CD4-positive, alpha-beta memory T cell (primary cell): ENCODE data around the gene ZNF382. TPM values are rescaled to one million over a fixed set of nuclear protein-coding genes. Genes with fewer than 3 reads are reported as not detected.
A peak's percentile ranks its signal among the peaks of the same experiment; 100 is the strongest.

ENCODE experiments used
- CTCF ChIA-PET: fragments of 350-600 bp; sonication (Branson Sonifier 250); formaldehyde crosslinking; loops from one replicate; lab custom pipeline; 2021; ENCODE audit warnings: inconsistent platforms; ENCODE audit not compliant: partially characterized antibody; lab: Charles Lee
- POLR2A ChIA-PET: fragments of 350-600 bp; sonication (Branson Sonifier 250); formaldehyde crosslinking; loops from one replicate; lab custom pipeline; 2021; ENCODE audit not compliant: partially characterized antibody; lab: Charles Lee
- DNase-seq, 5 donors: peaks; one replicate each; pipeline versions ENCODE4 v3.0.0 to v3.0.0-alpha.2; 2020 to 2022; ENCODE audit warnings: mixed read lengths in 1 of 5
- H3K27ac ChIP-seq: one replicate; pipeline ENCODE4 v1.7.0; 2013; ENCODE audit warnings: low read depth, low read length
- H3K27me3 ChIP-seq: 2 replicates; pipeline ENCODE4 v1.7.0; 2013; ENCODE audit warnings: mild to moderate bottlenecking, low read length, moderate library complexity; ENCODE audit not compliant: insufficient read depth
- H3K36me3 ChIP-seq: 2 replicates; pipeline ENCODE4 v1.7.0; 2013; ENCODE audit warnings: mild to moderate bottlenecking, low read length, moderate library complexity; ENCODE audit not compliant: insufficient read depth
- H3K4me1 ChIP-seq: 2 replicates; pipeline ENCODE4 v1.7.0; 2013; ENCODE audit warnings: mild to moderate bottlenecking, low read length, moderate library complexity; ENCODE audit not compliant: insufficient read depth
- H3K4me3 ChIP-seq, 2 donors: one replicate each; pipeline ENCODE4 v1.7.0; 2013; ENCODE audit warnings: low read length in 2 of 2, mild to moderate bottlenecking in 1 of 2
- H3K9me3 ChIP-seq, 2 donors: one replicate each; pipeline ENCODE4 v1.7.0; 2013; ENCODE audit warnings: low read length in 2 of 2, control low read depth in 1 of 2; ENCODE audit not compliant: control insufficient read depth in 1 of 2
- H3K27ac Mint-ChIP-seq, 7 donors: one replicate each; pipeline ENCODE4 v1.8.0; 2020 to 2021; ENCODE audit warnings: mixed read lengths in 7 of 7, mild to moderate bottlenecking in 6 of 7, inconsistent platforms in 3 of 7, moderate library complexity in 3 of 7
- H3K27me3 Mint-ChIP-seq, 2 donors: one replicate each; pipeline ENCODE4 v1.8.0; 2020 to 2021; ENCODE audit warnings: mixed read lengths in 2 of 2
- H3K36me3 Mint-ChIP-seq, 2 donors: one replicate each; pipeline ENCODE4 v1.8.0; 2020 to 2021; ENCODE audit warnings: mixed read lengths in 2 of 2, inconsistent platforms in 1 of 2, mild to moderate bottlenecking in 1 of 2
- H3K4me1 Mint-ChIP-seq, 4 donors: one replicate each; pipeline ENCODE4 v1.8.0; 2020 to 2021; ENCODE audit warnings: mixed read lengths in 4 of 4, mild to moderate bottlenecking in 1 of 4
- H3K4me3 Mint-ChIP-seq, 8 donors: one replicate each; pipeline ENCODE4 v1.8.0; 2020 to 2021; ENCODE audit warnings: mixed read lengths in 8 of 8, mild to moderate bottlenecking in 7 of 8, moderate library complexity in 6 of 8, inconsistent platforms in 3 of 8
- H3K9me3 Mint-ChIP-seq, 8 donors: one replicate each; pipeline ENCODE4 v1.8.0; 2020 to 2021; ENCODE audit warnings: mixed read lengths in 8 of 8, mild to moderate bottlenecking in 5 of 8, inconsistent platforms in 3 of 8, moderate library complexity in 1 of 8
- intact Hi-C: fragments of 100-400 bp; cut with micrococcal nuclease; formaldehyde crosslinking; loops from one replicate; pipeline ENCODE4 v1.15.1; 2023
- polyA plus RNA-seq, 2 donors: library from polyadenylated mRNA; unstranded; fragments of 300-500 nt; fragmentation: Illumina TruSeq; gene quantifications; one replicate each; pipeline ENCODE4 v1.2.3, GENCODE V29; 2021
- total RNA-seq, 2 experiments: library from RNA; stranded (reverse); gene quantifications; one replicate each; pipeline ENCODE4 v1.2.3, GENCODE V29; 2021

ZNF382 gene
- total and polyA plus RNA-seq, 4 experiments from 2014 or later = 3.1 to 21.9 (median 16.4) TPM

DNA sequence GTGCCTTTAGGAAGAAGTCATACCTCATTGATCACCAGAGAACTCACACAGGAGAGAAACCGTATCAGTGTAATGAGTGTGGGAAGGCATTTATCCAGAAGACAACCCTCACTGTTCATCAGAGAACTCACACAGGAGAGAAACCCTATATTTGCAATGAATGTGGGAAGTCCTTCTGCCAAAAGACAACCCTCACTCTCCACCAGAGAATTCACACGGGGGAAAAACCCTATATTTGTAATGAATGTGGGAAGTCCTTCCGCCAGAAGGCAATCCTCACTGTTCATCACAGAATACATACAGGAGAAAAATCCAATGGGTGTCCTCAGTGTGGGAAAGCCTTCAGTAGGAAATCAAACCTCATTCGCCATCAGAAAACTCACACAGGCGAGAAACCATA, 21.9 kb downstream of the ZNF382 start:
- Mint-ChIP-seq H3K36me3 (peaks cover 46 to 59% of the 10 kb centered on the region in 2 donors), H3K27me3 (no peaks in the 10 kb centered on the region), H3K27ac (no peak overlapping the region), H3K4me1 (no peaks in the 10 kb centered on the region), H3K9me3 (peaks cover 3 to 97% (median 88%) of the 10 kb centered on the region in 8 donors), H3K4me3 (no peak overlapping the region)
- H3K4me1 ChIP-seq = no peaks in the 10 kb centered on the region
- ChIA-PET POLR2A (no interaction called here), CTCF (no interaction called here)
- no peak for DNase-seq
- no peaks in the 10 kb centered on the region for H3K27me3 ChIP-seq
- no peak overlapping the region for H3K4me3 ChIP-seq
- no peak overlapping the region for H3K27ac ChIP-seq
- H3K9me3 ChIP-seq = peaks cover 0 to 61% of the 10 kb centered on the region in 2 donors
- intact Hi-C loops = no loop called here
- no peaks in the 10 kb centered on the region for H3K36me3 ChIP-seq

DNA sequence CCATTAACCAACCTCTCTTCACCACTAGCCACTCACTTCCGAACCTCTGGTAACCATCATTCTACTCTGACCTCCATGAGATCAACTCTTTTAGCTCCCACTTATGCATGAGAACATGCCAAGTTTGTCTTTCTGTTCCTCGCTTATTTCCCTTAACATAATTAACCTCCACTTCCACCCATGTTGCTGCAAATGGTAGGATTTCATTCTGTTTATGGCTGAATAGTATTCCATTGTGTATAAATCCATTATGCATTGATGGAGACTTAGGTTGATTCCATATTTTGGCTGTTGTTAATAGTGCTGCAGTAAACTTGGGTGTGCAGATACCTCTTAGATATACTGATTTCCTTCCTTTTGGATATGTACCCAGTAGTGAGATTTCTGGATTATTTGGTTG, 30.2 kb downstream of the ZNF382 start:
- ChIA-PET CTCF (no interaction called here), POLR2A (no interaction called here)
- Mint-ChIP-seq H3K4me1 (no peaks in the 10 kb centered on the region), H3K27me3 (no peaks in the 10 kb centered on the region), H3K9me3 (peaks cover 5 to 99% (median 91%) of the 10 kb centered on the region in 8 donors), H3K4me3 (peak overlapping the region in 2 of 8 donors; percentile 2 to 10), H3K27ac (no peak overlapping the region), H3K36me3 (peaks cover 44 to 51% of the 10 kb centered on the region in 2 donors)
- H3K36me3 ChIP-seq = peaks cover 6% of the 10 kb centered on the region
- intact Hi-C loops = no loop called here
- H3K9me3 ChIP-seq = peaks cover 7 to 80% of the 10 kb centered on the region in 2 donors
- DNase-seq = no peak
- peak overlapping the region in 1 of 2 donors; percentile 14 for H3K4me3 ChIP-seq
- no peaks in the 10 kb centered on the region for H3K4me1 ChIP-seq
- H3K27me3 ChIP-seq = no peaks in the 10 kb centered on the region
- no peak overlapping the region for H3K27ac ChIP-seq

DNA sequence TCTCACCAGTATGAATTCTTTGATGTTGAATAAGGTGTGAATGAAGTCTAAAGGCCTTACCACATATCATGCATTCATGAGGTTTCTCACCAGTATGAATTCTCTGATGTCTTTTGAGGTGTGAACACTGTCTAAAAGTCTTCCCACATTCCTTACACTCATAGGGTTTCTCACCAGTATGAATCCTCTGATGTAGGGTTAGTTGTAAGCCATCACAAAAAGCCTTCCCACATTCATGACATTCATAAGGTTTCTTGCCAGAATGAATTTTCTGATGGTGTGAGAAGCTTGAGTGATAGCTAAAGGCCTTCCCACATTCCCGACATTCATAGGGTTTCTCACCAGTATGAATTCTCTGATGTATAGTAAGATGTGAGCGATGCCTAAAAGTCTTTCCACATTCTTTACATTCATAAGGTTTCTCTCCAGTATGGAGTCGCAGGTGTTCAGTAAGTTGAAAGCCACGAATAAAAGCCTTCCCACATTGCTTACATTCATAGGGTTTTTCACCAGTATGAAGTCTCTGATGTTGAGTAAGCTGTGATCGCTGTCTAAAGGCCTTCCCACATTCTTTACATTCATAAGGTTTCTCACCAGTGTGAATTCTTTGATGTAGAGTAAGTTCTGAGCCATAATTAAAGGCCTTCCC, 33.9 kb downstream of the ZNF382 start:
- Mint-ChIP-seq H3K27ac (no peak overlapping the region), H3K27me3 (no peaks in the 10 kb centered on the region), H3K36me3 (peaks cover 59 to 60% of the 10 kb centered on the region in 2 donors), H3K4me1 (no peaks in the 10 kb centered on the region), H3K9me3 (peaks cover 5 to 98% (median 86%) of the 10 kb centered on the region in 8 donors), H3K4me3 (no peak overlapping the region)
- Histone ChIP-seq H3K27me3 (no peaks in the 10 kb centered on the region), H3K4me1 (no peaks in the 10 kb centered on the region), H3K4me3 (no peak overlapping the region), H3K27ac (no peak overlapping the region), H3K36me3 (peaks cover 6% of the 10 kb centered on the region), H3K9me3 (peaks cover 13 to 70% of the 10 kb centered on the region in 2 donors)
- ChIA-PET POLR2A (no interaction called here), CTCF (no interaction called here)
- no peak for DNase-seq
- intact Hi-C loops = no loop called here

DNA sequence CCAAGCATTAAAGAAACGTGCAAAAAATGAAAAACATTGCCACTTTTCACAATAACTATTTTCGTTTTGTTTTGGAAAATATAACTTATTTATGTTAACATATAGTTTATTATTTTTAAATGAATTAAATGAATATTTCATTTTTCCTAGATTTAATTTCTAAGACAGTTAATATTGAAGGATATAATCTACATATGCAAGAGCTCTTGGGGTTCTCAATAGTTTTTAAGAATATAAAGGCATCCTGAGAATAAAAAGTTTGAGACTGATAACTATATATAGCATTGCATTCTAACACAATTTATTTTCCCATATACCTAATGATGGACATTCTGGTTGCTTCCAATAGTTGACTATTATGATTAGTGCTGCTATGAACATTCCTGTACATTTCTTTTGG, 41.6 kb downstream of the ZNF382 start:
- Mint-ChIP-seq H3K27me3 (no peaks in the 10 kb centered on the region), H3K4me1 (no peaks in the 10 kb centered on the region), H3K4me3 (no peak overlapping the region), H3K9me3 (peaks cover 4 to 83% (median 63%) of the 10 kb centered on the region in 8 donors), H3K36me3 (peaks cover 51 to 60% of the 10 kb centered on the region in 2 donors), H3K27ac (no peak overlapping the region)
- Histone ChIP-seq H3K4me1 (no peaks in the 10 kb centered on the region), H3K4me3 (no peak overlapping the region), H3K27ac (no peak overlapping the region), H3K27me3 (no peaks in the 10 kb centered on the region), H3K36me3 (peaks cover 9% of the 10 kb centered on the region), H3K9me3 (peaks cover 6 to 37% of the 10 kb centered on the region in 2 donors)
- ChIA-PET CTCF (no interaction called here), POLR2A (no interaction called here)
- intact Hi-C loops = no loop called here
- DNase-seq = no peak

DNA sequence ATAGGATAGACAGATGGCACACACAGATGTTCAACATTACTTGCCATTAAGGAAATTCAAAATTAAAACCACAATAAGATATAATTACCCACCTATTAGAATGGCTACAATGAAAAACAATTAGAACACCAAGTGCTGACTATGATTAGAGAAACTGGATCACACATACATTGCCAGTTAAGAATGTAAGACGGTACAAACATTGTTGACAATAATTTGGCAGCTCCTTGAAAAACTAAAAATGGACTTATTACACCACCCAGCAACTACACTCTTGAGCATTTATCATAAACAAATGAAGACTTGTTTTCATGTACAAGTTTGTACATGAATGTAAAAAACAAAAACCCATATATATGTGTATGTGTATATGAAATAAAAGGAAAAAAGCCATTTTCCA, 47.8 kb downstream of the ZNF382 start:
- H3K4me3 Mint-ChIP-seq = no peak overlapping the region
- no peak overlapping the region for H3K27ac ChIP-seq
- peaks cover 63 to 75% of the 10 kb centered on the region in 2 donors for H3K36me3 Mint-ChIP-seq
- H3K27me3 ChIP-seq = no peaks in the 10 kb centered on the region
- POLR2A ChIA-PET = no interaction called here
- H3K9me3 Mint-ChIP-seq = peaks cover 6 to 78% (median 61%) of the 10 kb centered on the region in 8 donors
- no peaks in the 10 kb centered on the region for H3K4me1 Mint-ChIP-seq
- H3K27ac Mint-ChIP-seq = peak overlapping the region in 1 of 7 donors; percentile 42
- no peak overlapping the region for H3K4me3 ChIP-seq
- H3K4me1 ChIP-seq = no peaks in the 10 kb centered on the region
- H3K36me3 ChIP-seq = peaks cover 32% of the 10 kb centered on the region
- intact Hi-C loops = no loop called here
- no peak for DNase-seq
- CTCF ChIA-PET = no interaction called here
- peaks cover 0 to 17% of the 10 kb centered on the region in 2 donors for H3K9me3 ChIP-seq
- H3K27me3 Mint-ChIP-seq = no peaks in the 10 kb centered on the region

DNA sequence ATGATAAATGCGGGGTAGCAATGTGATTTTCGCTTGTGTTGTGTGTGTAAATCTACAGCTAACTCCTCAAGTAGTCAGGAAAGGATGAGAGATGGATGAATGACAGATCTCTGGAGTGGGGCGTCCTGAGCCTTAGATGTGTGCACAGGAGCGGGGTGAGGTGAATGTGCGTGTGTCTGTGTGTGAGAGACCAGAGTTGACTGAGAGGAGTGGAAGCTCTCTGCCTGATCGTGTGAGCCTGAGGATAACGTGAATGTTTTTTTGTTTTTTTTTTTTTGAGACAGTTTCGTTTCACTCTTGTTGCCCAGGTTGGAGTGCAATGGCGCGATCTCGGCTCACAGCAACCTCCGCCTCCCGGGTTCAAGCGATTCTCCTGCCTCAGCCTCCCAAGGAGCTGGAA, 60.7 kb downstream of the ZNF382 start:
- H3K27me3 ChIP-seq = no peaks in the 10 kb centered on the region
- DNase-seq = no peak
- peak overlapping the region in 6 of 7 donors; percentile 5 to 99 (median 94) for H3K27ac Mint-ChIP-seq
- POLR2A ChIA-PET = interaction anchor here (0.7 to 1.9 kb wide), 10 partner anchors 21 to 801 kb away, joined by 3 to 8 read pairs (median 4); partner anchors contain the start of genes ZNF260, ZNF345, ZNF382 and ZNF566
- no peaks in the 10 kb centered on the region for H3K36me3 ChIP-seq
- peaks cover 24 to 45% (median 31%) of the 10 kb centered on the region in 4 donors for H3K4me1 Mint-ChIP-seq
- peak overlapping the region; percentile 76 to 100 for H3K4me3 ChIP-seq
- peak overlapping the region; percentile 71 for H3K27ac ChIP-seq
- peaks cover 0 to 9% of the 10 kb centered on the region in 2 donors for H3K9me3 ChIP-seq
- peaks cover 52 to 64% of the 10 kb centered on the region in 2 donors for H3K36me3 Mint-ChIP-seq
- intact Hi-C loops = loop anchor here (1.0 to 10.0 kb wide), 7 partner anchors 21 to 251 kb away; partner anchors contain the start of genes ZNF260, ZNF345, ZNF382 and ZNF529
- H3K27me3 Mint-ChIP-seq = no peaks in the 10 kb centered on the region
- peaks cover 0 to 75% (median 38%) of the 10 kb centered on the region in 8 donors for H3K9me3 Mint-ChIP-seq
- CTCF ChIA-PET = no interaction called here
- H3K4me1 ChIP-seq = peaks cover 28% of the 10 kb centered on the region
- peak overlapping the region; percentile 94 to 100 (median 99) for H3K4me3 Mint-ChIP-seq

DNA sequence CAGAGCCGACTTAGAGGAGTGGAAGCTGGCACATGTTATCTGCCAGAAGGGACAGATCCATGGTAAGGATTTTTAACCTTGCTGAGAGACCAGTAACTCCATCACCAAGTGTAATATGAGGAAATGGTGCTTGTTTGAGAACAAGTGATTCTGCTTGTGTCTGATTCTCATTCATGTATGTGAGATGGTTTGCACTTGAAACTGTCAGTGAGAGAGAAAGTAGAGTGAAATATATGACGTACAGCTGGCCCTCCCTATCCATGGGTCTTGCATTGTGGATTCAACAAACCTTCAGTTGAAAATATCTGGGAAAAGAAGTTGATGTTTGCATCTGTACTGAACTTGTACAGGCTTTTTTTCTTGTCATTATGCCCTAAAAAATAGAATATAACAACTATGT, 63.5 kb downstream of the ZNF382 start:
- no peaks in the 10 kb centered on the region for H3K36me3 ChIP-seq
- H3K27ac Mint-ChIP-seq = peak overlapping the region in 4 of 7 donors; percentile 11 to 77 (median 48)
- CTCF ChIA-PET = interaction anchor here (0.5 kb wide), 1 partner anchor 67 kb away, joined by 3 read pairs; no protein-coding TSS in a partner anchor
- peaks cover 63 to 70% of the 10 kb centered on the region in 2 donors for H3K36me3 Mint-ChIP-seq
- peaks cover 0 to 77% (median 42%) of the 10 kb centered on the region in 8 donors for H3K9me3 Mint-ChIP-seq
- H3K4me3 Mint-ChIP-seq = peak overlapping the region; percentile 18 to 84 (median 62)
- intact Hi-C loops = loop anchor here (5.0 to 10.0 kb wide), 2 partner anchors 94 to 169 kb away; partner anchors contain the start of genes ZNF529 and ZNF790
- H3K4me1 Mint-ChIP-seq = peaks cover 24 to 49% (median 31%) of the 10 kb centered on the region in 4 donors
- POLR2A ChIA-PET = interaction anchor here (0.5 to 1.3 kb wide), 2 partner anchors 23 to 250 kb away, joined by 3 read pairs; no protein-coding TSS in a partner anchor
- H3K4me3 ChIP-seq = peak overlapping the region in 1 of 2 donors; percentile 1
- peaks cover 28% of the 10 kb centered on the region for H3K4me1 ChIP-seq
- H3K27me3 Mint-ChIP-seq = no peaks in the 10 kb centered on the region
- no peaks in the 10 kb centered on the region for H3K27me3 ChIP-seq
- no peak for DNase-seq
- H3K9me3 ChIP-seq = peaks cover 0 to 25% of the 10 kb centered on the region in 2 donors
- no peak overlapping the region for H3K27ac ChIP-seq
